Measurements from ENCODE around the gene TSPAN3.
A peak's percentile ranks its signal among the peaks of the same experiment; 100 is the strongest.

Gene TSPAN3

DNA sequence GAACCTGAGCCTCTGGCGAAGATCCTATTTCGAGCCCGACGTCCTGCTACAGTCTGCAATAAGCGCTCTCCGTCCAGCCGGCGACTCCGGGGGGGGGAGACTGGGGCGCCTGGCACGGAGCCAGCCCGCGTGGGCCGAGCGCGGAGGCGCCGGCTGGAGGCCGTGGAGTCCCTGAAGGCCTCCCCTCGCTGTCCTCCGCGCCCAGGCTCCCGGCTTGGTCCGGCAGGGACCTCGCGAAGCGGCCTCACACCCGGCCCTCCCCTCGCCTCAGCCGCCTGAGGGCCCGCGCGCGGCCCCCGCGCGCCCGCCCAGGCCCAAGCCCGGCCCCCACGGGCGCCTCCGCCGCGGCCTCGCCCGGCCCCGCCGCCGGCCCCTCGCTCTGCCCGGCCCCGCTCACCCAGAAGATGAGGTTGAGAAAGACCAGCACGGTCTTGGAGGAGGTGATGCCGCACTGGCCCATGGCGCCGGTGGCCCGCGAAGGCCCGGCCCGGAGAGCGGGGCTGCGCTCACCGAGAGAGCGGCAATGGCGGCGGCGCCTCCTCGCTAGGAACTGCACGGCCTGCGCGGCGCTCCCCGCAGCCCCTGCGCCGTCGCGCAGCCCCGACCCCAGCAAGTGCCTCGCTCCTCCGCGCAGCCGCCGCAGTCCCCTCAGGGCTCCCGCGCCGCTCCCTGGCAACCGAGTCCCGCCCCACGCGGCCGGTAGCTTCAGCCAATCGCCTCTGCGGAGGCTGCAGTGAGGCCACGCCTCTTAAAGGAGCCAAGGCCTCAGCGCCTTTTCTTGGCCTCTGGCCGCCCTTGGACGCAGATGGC lies at the start of gene TSPAN3:
TSS of gene TSPAN3 (minus strand) at position 615 of the 810 bp plus-strand sequence. CDS start at position 460, 155 bp downstream.
- DNase-seq (ENCODE audit: low read depth in 2 of 2), result peak; percentile 85 to 88

- no peak for DNase-seq (ENCODE audit: low read depth in 2 of 2)
These were observed 49.7 kb upstream of the TSPAN3 start for GRCh38 chr15:77120576-77120975.

DNA sequence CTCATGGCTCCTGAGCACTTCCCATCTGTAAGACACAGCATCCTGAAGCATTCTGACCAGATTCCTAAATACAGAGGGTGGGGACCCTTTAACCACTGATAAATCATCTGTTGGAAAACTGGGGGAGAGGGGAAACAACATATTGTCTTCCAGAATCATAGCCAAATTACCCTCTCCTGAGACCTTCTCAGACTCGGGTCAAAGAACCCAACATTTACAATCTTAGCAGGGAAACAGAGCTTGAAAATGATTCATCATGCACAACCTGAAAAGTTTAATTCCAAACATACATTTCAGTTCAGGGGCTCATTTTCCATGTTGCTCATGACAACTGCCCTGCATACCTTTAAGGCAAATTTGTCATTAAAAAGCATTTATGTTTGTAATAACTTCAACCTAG lies 48.5 kb upstream of the TSPAN3 start:
- no peak for DNase-seq (ENCODE audit: low read depth in 2 of 2)

DNA sequence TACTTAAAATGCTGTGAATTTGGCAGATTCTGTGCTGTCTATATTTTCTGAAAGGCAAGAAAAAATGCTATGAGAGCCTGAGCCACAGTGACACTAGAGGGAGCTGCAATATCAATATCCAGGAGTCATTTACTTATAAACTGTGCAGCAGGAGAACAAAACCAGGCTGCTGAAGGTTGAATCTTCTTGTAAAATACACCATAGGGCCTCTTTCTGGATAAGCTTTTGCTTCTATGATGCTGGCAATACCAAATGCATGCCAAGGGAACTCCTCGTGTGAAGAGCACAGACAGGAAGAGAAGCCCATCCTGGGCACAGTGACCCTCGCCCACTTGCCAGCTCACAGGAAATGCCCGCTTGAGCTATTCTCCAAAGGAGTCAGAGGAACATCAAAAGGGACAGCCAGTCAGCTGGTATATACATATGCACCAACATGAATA lies 48.0 kb upstream of the TSPAN3 start:
- DNase-seq (ENCODE audit: low read depth in 2 of 2), result peak in 1 of 2 donors; percentile 9

DNA sequence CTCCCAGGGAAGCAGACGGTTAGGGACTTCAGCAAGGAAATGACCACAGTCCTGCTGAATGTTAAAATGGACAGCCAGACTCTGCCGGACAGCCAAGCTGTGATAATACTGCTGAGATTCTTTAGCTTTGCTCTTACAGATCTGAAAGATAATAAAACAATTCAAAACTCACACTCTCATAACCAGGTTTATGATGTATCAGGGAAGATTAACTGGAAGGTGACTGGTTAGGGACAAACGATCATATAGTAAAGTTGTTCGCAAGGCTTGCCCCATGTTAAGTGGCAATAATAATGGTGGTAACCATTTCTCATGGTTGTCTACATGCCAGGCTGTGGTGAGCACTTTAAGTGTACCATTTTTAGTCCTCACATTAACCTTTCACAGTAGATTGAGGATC lies 44.3 kb upstream of the TSPAN3 start:
- no peak for DNase-seq (ENCODE audit: low read depth in 2 of 2)

DNA sequence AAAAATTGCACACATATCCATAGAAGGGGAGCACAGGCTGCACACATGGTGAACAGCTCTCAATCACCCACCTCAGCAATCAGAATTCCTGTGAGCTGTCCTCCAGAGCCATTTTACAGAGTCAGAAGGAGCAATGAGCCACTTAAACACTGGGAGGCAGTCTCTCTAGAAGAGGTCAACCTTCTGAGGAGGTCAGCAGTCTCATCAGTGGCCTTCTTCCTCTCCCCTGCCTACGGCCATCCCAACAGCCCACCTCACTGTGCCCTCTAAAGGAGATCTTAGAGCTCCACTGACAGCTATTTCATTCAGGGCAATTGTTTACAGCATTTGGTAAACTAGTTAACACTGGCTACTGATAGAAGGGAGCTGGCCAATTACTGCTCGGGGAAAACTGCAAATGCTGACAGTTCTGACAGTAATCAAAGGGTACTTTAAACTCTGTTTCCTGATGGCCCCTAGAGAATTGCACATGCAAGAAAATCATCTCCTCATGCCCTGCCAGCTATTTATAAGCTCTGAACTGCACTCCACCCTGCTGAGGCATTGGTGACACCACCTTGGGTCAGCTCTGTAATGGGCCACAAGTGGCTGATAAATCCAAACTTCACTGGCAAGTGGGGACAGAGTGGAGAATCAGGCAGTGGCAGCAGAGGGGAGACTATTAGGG lies 42.1 kb upstream of the TSPAN3 start:
- no peak for DNase-seq (ENCODE audit: low read depth in 2 of 2)

DNA sequence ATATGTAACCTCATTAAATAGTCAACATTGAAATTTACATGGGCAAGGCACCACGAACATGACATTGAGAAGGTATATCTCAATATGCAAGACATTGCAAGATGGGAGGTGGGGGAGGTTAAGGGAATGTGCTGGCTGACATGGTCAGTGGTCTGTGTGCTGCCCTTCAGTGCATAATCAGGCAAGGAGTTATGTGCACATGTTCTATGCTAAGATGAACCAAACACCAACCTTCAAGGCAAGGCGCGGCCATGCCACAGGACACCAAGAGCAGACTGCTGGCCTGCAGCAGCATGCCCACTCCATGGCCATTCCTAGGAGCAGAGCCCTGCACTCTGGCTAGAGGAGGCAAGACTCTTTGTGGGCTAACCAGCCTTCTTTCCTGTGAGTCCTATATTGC lies 40.9 kb upstream of the TSPAN3 start:
- DNase-seq (ENCODE audit: low read depth in 2 of 2), result no peak

DNA sequence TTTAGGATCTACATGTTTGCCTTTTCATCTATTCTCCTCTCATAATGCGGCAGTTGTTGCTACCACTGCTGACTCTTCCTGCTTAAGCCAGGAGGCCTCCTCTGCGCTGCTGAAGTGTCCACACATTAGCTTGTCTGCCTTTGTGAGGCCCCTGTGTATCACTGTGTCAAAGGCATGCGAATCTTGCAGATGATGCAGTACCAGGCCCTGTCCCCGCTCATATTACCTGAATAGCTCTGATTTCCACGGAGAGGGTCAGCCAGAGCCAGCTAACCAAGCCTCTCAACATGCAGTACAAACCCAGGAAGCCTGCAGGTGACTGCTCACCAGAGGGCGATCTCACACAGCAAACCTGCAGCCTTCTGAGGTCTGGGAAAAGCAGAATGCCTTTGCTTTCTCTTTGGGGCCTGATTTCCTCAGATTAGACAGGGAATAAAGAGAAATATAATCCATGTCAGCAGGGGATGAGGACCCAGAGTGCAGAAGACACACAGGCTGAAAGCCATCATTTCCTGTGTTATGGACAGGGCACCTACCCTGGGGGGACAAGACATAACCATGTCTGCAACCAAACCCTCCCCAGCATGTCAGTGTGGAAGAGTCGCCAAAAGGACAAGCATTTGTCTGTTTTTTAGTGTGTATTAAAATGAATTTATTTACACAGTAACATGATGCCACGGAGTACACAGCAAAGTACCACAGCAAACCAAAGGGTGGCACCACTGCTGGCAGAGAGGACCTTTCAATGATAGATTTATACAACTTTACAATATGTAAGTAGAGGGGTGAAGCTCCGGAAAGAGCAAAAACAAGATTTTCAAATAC lies 36.8 kb upstream of the TSPAN3 start:
- DNase-seq (ENCODE audit: low read depth in 2 of 2), result peak in 1 of 2 donors; percentile 19

DNA sequence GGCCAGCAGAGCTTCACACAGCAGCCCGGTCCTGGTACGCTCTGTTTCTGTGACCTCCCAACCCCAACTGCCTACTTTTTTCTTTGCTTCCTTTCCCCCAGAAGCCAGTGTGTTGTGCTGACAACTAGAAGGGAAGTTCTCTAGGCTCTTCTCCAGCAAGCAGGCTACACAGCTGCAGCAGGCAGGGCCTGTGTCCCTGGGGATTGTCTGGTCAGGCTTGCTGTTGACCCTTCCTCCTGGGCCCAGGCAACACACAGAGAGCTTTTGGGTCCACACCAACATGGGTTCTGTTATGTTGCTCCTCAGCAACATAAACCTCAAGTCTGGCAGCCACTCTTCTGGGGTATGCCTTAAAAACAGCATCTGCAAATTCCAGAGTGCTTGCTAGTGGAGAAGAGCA lies 36.2 kb upstream of the TSPAN3 start:
- DNase-seq (ENCODE audit: low read depth in 2 of 2), result no peak

DNA sequence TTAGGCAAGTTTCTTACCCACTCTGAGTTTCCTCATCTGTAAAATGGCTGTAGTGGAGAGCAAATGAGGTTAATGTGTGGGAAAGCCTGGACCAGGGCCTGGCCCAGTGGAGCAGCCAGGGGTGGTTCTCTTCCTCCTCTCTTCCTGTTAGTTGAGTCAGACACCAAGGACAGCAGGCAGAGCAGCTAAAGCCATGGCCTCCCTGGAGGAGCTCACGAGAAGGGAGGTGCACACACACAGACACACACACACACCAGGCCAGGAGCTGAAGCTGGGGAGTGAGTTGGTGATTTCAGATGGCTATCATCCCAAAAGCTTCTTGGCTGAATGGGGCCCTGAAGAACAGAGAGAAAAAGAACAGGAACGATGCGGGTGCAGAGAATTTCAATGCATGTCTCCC lies 33.2 kb upstream of the TSPAN3 start:
- no peak for DNase-seq (ENCODE audit: low read depth in 2 of 2)

DNA sequence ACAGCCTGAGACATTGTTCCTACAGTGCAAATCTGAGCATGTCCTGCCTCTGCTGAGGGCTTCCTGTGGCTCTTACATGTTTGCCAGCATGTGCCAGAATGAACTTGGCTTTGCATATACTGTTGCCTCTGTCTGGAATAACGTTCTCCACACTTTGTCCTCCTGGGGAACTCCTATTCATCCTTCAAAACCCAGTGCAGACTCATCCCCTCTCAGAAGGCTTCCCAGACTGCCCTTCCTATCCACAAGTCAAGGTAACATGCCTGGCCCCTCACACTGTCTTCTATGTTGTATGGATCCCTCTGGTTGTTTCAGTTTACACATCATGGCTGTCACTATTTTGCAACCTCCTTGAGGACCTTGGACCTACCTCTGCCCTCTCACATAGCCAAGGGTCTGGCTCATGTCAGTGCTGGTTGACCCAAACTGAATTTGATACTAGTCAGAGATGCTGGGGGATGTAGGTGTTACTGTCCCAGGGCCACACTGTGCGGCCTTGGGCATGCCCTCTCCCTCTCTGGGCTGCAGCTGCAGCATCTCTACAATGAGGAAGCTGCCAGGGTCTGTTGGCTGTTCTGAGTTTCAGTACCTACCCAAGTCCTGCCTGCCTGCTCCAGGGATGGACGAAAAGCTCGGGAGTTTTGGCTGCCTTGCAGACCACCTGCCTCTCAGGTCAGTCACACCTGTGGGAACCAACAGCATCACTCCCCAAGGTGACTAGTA lies 29.0 kb upstream of the TSPAN3 start:
- no peak for DNase-seq (ENCODE audit: low read depth in 2 of 2)

- DNase-seq (ENCODE audit: low read depth in 2 of 2), result no peak
These were observed 27.7 kb upstream of the TSPAN3 start for GRCh38 chr15:77098572-77098971.

GRCh38 chr15:77097921-77098320 lies 27.0 kb upstream of the TSPAN3 start:
- no peak for DNase-seq (ENCODE audit: low read depth in 2 of 2)

- no peak for DNase-seq (ENCODE audit: low read depth in 2 of 2)
These were observed 26.4 kb upstream of the TSPAN3 start for GRCh38 chr15:77097248-77097721.

GRCh38 chr15:77096541-77096940 lies 25.6 kb upstream of the TSPAN3 start:
- DNase-seq (ENCODE audit: low read depth in 2 of 2), result no peak

DNA sequence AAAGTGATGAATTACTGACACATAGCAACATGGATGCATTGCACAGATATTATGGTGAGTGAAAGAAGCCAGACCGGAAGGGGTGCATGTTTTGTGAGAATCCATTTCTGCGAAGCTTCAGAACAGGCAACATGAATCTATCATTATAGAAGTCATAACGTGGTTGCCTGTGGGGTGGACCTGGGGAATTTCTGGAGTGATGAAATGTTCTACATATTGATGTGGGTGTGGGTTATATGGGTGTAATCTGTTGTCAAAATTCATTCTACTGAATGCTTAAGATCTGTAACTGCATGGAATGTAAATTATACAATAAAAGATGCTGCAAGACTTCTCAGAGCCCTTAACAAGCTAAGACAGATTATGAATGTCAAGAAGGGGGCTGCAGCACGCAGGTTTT lies 25.2 kb upstream of the TSPAN3 start:
- no peak for DNase-seq (ENCODE audit: low read depth in 2 of 2)

DNA sequence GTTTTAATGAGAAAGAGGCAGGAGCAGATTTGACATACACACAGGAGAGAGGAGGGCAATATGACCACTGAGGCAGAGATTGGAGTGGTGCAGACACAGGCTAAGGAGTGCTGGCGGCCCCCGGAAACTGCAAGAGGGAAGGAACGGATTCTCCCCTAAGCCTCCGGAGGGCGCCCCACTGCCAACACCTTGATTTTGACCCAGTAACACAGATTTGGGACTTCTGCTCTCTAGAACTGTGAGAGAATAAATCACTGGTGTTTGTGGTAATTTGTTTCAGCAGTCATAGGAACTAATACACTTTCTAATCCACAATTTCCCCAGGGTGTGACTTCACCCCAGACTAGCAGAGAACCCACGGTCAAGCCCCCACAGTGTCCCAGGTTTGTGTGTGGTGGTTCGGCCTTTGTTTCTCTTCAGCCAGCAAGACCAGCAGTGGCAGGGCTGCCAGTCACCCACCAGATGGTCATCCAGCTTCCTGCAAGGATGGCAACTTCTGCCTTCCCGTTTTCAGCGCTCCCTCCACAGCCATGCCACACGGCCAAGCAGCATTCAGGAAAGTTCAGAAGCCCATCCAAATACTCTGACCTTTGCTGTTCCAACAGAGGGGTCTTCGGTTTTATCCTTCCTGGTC lies 23.6 kb upstream of the TSPAN3 start:
- DNase-seq (ENCODE audit: low read depth in 2 of 2), result no peak

GRCh38 chr15:77093436-77093835 lies 22.5 kb upstream of the TSPAN3 start:
- no peak for DNase-seq (ENCODE audit: low read depth in 2 of 2)

GRCh38 chr15:77091097-77091496 lies 20.2 kb upstream of the TSPAN3 start:
- DNase-seq (ENCODE audit: low read depth in 2 of 2), result no peak

- DNase-seq (ENCODE audit: low read depth in 2 of 2), result no peak
These were observed 16.3 kb upstream of the TSPAN3 start for GRCh38 chr15:77087213-77087612.

- DNase-seq (ENCODE audit: low read depth in 2 of 2), result no peak
These were observed 14.4 kb upstream of the TSPAN3 start for GRCh38 chr15:77085297-77085696.

Measured in activated CD4-positive, alpha-beta T cell treated with anti-CD3 and anti-CD28 coated beads for 24 hours (primary cell).